DMS79 (cell line): ENCODE results near the gene TBC1D5.

Experiments
- DNase-seq: peaks from one replicate; lab custom pipeline; 2025; lab: John Stamatoyannopoulos, UW

Gene TBC1D5

GRCh38 chr3:17589888-17590287 is 152.5 kb downstream of the TBC1D5 start:
- no peak for DNase-seq

- no peak for DNase-seq
Measured at GRCh38 chr3:17588422-17588821, 154.0 kb downstream of the TBC1D5 start.

- no peak for DNase-seq
Measured at GRCh38 chr3:17585394-17586325, 156.8 kb downstream of the TBC1D5 start.

- DNase-seq, result no peak
Measured at GRCh38 chr3:17584066-17584465, 158.4 kb downstream of the TBC1D5 start.

DNA sequence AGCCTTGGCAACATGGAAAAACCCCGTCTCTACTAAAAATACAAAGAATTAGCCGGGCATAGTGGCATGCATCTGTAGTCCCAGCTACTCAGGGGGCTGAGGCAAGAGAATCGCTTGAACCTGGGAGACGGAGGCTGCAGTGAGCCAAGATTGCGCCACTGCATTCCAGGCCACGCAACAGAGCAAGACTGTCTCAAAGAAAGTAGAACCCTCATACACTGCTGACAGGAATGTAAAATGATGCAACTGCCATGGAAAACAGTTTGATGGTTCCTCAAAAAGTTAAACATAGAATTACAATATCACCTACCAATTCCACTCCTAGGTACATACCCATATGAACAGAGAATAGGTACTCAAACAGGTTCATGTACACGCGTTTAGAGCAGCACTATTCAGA is 158.9 kb downstream of the TBC1D5 start:
- no peak for DNase-seq

GRCh38 chr3:17581421-17582080 is 160.9 kb downstream of the TBC1D5 start:
- DNase-seq, result no peak

- no peak for DNase-seq
Measured at GRCh38 chr3:17580901-17581300, 161.5 kb downstream of the TBC1D5 start.

DNA sequence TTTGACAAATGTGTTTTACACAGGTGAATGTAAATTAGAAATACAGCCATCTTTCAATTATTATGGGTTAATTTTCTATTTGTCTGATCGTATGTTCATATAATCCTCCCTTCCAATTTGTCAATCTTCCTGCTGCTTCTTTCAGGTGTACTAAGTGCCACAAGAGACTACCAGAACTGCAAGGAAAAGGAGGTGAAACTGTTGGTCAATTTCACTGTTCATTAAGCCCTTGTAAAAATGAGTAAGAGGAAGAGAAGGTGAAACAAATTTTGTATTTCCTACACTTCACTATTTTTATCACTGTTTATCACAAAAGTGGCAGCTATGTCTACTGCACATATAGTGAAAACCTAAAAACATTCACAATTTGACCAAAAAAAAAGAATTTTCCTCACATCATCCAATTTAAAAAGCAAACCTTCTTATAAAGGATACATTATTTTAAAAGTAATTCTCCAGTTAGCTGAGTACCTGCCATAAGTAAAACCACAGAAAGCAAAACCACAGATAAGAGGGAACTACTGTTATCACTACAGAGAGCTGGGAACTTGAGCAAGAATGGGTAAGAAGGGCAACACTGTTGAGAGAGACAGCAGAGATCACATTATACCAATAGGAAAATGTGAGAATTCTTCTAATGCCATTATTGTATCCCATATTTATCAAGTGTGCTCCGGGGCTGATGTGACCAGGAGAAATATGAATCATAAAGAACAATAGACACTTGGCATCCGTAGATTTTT is 163.0 kb downstream of the TBC1D5 start:
- DNase-seq, result no peak

GRCh38 chr3:17577796-17578520 is 164.5 kb downstream of the TBC1D5 start:
- DNase-seq, result no peak

- DNase-seq, result no peak
Measured at GRCh38 chr3:17573396-17573795, 169.0 kb downstream of the TBC1D5 start.

DNA sequence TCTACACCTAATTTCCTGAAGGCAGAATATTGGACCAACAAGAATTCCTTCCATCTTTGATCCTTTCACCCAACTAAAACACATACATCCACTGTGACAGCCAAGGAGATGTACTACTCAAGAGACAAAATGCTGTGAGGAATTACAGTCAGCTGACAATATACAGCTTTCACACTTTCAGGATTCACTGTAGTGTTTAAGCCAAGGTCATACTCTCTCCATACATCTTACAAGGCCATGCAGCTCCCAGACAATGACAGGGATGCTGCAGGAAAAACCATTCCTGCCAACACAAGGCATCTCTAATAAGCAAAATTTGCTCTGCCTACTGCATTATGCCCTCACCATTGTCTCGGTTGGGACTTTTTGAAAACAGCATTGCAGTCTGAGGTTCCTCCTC is 170.7 kb downstream of the TBC1D5 start:
- no peak for DNase-seq

- DNase-seq, result no peak
Measured at GRCh38 chr3:17562845-17563244, 179.6 kb downstream of the TBC1D5 start.

GRCh38 chr3:17558565-17558964 is 183.9 kb downstream of the TBC1D5 start:
- DNase-seq, result no peak

DNA sequence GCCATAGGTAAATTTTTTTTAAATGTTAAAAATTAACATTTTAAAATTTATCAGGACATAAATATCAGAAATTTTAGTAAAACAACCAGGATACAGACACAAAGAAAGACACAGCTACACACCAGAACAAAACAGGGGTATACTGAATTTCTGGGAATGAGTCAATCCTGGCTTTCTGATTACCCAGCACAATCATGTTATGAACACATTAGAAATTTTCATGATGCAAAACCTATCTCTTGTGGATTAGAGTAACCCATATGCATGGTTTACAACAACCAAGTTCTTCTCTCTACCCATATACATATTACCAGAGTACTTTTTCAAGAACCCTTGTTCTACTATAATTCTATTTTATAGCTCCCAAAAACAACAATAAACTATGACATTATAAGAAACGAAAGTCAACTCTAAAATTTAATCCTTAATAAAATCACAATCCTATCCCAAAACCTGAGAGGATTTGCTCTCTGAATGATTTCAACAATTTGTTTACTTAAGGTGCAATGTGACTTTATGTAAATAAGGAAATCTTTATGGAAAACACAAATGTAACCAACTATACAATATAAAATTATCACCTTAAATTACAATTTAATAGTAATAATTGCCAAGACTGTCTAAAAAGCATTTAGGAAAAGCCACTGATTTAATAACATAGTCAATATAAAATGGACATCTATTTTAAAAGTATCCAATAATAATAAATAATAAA is 184.5 kb downstream of the TBC1D5 start:
- DNase-seq, result no peak

- DNase-seq, result no peak
Measured at GRCh38 chr3:17555525-17555924, 186.9 kb downstream of the TBC1D5 start.

- no peak for DNase-seq
Measured at GRCh38 chr3:17554078-17554477, 188.4 kb downstream of the TBC1D5 start.

DNA sequence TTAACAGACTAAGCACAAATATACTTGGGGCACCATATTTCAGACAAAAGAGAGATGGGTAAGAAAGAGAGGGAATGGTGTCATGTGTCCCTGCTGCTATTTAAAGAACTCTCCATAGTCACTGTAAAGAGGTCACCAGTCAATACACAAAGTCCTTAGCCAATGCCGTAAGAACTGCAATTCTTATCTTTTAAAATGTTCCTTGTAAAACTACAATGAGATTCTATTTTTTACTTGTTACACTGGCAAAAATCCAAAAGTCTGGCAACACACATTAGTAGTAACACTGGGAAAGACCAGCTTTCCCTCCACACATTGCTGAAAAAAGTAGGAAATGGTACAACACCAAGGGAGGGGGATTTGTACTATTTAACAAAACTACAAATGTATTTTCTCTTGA is 189.4 kb downstream of the TBC1D5 start:
- no peak for DNase-seq

DNA sequence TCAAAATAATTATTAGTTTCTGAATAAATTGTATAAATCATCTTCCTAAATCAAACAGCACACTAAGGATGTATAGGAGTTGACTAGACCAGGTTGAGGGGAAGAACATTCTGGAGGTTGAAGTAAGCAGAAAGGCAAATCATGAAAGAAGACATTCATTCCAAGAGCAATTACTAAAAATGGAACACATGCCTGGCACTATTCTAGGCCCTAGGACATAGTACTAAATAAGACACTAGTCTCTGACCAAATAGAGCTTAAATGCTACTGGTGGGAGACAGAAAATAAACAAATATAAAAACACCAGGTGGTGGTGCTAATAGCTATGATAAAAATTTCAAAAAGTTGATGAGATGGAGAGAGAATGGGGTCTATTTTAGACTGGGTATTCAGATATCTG is 190.1 kb downstream of the TBC1D5 start:
- DNase-seq, result no peak

DNA sequence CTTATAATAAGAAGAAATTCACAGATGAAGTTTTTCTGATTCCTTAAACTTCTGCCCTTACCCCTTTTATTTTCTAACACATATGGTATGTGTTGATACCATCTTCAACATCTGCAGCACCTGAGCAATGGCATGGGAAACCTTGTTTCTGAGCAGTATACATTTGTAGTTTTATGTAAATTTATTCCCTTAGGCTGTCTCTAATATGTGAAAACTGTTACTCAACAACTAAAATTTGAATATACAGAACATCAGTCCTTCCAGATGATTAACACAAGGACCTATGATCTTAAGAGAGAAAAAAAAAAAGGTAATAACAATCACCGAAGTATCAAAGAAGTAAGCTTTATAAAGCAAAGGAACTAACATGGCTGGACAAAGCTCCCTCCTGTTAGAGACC is 190.5 kb downstream of the TBC1D5 start:
- no peak for DNase-seq

DNA sequence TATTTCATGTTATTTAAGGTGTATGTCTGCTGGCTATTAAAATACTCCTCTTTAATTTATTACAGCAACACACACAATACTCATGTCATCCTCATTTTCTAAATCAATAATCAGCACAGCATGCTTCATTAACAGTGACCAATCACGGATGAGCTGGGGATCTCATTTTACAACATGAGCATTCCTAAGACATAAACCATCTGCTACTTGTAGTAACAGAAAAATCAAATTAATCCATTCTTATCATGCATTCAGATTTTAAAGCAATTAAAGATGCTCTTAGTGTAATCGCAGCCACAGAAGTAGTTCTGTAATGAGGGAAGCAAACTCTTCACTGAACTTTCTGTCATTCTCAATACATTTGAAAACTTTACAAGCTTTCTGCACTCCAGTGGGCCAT is 191.1 kb downstream of the TBC1D5 start:
- no peak for DNase-seq

DNA sequence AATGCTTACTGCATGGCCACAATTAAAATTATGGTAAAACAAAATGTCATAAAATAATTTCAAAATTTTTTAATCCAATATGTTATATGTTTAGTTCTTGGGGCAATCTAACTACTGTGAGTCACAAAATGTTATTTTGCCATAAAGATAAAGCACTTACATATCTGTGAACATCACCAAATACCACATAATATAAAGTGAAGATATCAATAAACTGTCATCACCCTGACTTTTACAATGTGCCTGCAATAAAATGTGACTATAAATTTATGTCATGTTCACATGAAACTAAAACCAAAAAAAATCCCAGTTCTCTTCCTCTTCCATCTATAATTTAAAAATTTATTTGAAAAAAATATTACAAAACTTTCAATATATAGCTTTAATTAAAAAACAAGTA is 191.8 kb downstream of the TBC1D5 start:
- no peak for DNase-seq
